CD4-positive, CD25-positive, alpha-beta regulatory T cell (primary cell): ENCODE results near the gene MSN. TPM values are rescaled to one million over a fixed set of nuclear protein-coding genes. Genes with fewer than 3 reads are reported as not detected.
A peak's percentile ranks its signal among the peaks of the same experiment; 100 is the strongest.

Experiments used
- ATAC-seq, 2 donors: fragments of 150-1000 bp; cut with Tn5 transposase; one replicate each; pipeline ENCODE4 v1.10.0; 2021; ENCODE audit warnings: low read depth in 2 of 2, moderate number of reproducible peaks in 2 of 2, moderate library complexity in 1 of 2
- DNase-seq, 3 donors: peaks; one replicate each; pipeline versions ENCODE4 v3.0.0 to v3.0.0-alpha.2; 2012 to 2022; ENCODE audit warnings: mixed read lengths in 1 of 3
- H3K27ac ChIP-seq: one replicate; pipeline ENCODE4 v1.7.0; 2013; ENCODE audit warnings: mild to moderate bottlenecking, low read length; ENCODE audit not compliant: insufficient read depth, poor library complexity, severe bottlenecking
- H3K27me3 ChIP-seq: one replicate; pipeline ENCODE4 v1.7.0; 2013; ENCODE audit warnings: low read length; ENCODE audit not compliant: control insufficient read depth, insufficient read depth
- H3K36me3 ChIP-seq: one replicate; pipeline ENCODE4 v1.7.0; 2013; ENCODE audit warnings: mild to moderate bottlenecking, low read length, moderate library complexity; ENCODE audit not compliant: control insufficient read depth, insufficient read depth
- H3K4me1 ChIP-seq: 2 replicates; pipeline ENCODE4 v1.7.0; 2013; ENCODE audit warnings: mild to moderate bottlenecking, low read length; ENCODE audit not compliant: insufficient read depth, control insufficient read depth, poor library complexity, severe bottlenecking
- H3K4me3 ChIP-seq: one replicate; pipeline ENCODE4 v1.7.0; 2013; ENCODE audit warnings: low read depth, mild to moderate bottlenecking, low read length, moderate library complexity
- H3K9me3 ChIP-seq, 2 experiments: 1 replicate in 1 of 2; 2 replicates in 1 of 2; pipeline ENCODE4 v1.7.0; 2013; ENCODE audit warnings: low read length in 2 of 2, mild to moderate bottlenecking in 1 of 2, moderate library complexity in 1 of 2; ENCODE audit not compliant: control insufficient read depth in 2 of 2
- H3K27ac Mint-ChIP-seq, 3 donors: one replicate each; pipeline ENCODE4 v1.8.0; 2020 to 2022; ENCODE audit warnings: mild to moderate bottlenecking in 3 of 3, mixed read lengths in 3 of 3, moderate library complexity in 2 of 3
- H3K27me3 Mint-ChIP-seq: one replicate; pipeline ENCODE4 v1.8.0; 2022; ENCODE audit warnings: mild to moderate bottlenecking, mixed read lengths
- H3K36me3 Mint-ChIP-seq: one replicate; pipeline ENCODE4 v1.8.0; 2020; ENCODE audit warnings: mixed read lengths
- H3K4me1 Mint-ChIP-seq, 4 donors: one replicate each; pipeline ENCODE4 v1.8.0; 2020 to 2022; ENCODE audit warnings: mixed read lengths in 4 of 4, mild to moderate bottlenecking in 1 of 4
- H3K4me3 Mint-ChIP-seq, 4 donors: one replicate each; pipeline ENCODE4 v1.8.0; 2020 to 2022; ENCODE audit warnings: mild to moderate bottlenecking in 4 of 4, mixed read lengths in 4 of 4, moderate library complexity in 3 of 4
- H3K9me3 Mint-ChIP-seq, 7 donors: one replicate each; pipeline ENCODE4 v1.8.0; 2020 to 2022; ENCODE audit warnings: mixed read lengths in 7 of 7, mild to moderate bottlenecking in 3 of 7, moderate library complexity in 2 of 7
- polyA plus RNA-seq, 4 donors: library from polyadenylated mRNA; unstranded; fragments of 300-500 nt; fragmentation: Illumina TruSeq; gene quantifications; one replicate each; pipeline ENCODE4 v1.2.3, GENCODE V29; 2021
- total RNA-seq: library from RNA; stranded (reverse); gene quantifications from one replicate; pipeline ENCODE4 v1.2.3, GENCODE V29; 2022

MSN gene
- total and polyA plus RNA-seq, 5 donors from 2014 or later: 339 to 527 (median 438) TPM

DNA sequence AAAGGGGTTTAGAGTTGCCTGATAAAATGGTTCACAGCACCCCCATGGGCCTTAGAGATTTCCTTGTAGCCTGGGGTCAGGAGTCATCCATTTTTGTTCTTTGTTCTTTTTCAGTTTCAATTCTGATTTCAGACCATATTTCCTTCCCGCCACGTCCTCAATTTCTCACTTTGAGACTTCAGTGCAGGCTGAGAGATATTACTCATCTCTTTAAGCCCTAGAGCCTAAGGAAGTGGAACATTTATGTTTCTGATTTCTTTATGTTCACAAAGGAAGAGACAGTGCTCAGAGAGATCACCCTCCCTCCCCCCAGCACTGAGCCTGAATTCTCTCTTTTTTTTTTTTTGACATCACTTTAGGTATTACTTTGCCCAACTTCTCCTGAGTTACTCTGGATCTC lies 56.3 kb downstream of the MSN start:
- peak overlapping the region; percentile 57 for H3K27ac ChIP-seq
- H3K4me1 ChIP-seq: peaks cover 68% of the 10 kb centered on the region
- peak in 2 of 3 donors; percentile 8 to 79 for DNase-seq
- Mint-ChIP-seq H3K4me1 (peaks cover 10 to 90% (median 66%) of the 10 kb centered on the region in 4 donors), H3K9me3 (peaks cover 0 to 3% (median 0%) of the 10 kb centered on the region in 7 donors), H3K27me3 (no peaks in the 10 kb centered on the region), H3K36me3 (peaks cover 48% of the 10 kb centered on the region), H3K4me3 (peak overlapping the region in 3 of 4 donors; percentile 63 to 75 (median 63)), H3K27ac (peak overlapping the region; percentile 82 to 89 (median 84))
- H3K27me3 ChIP-seq: no peaks in the 10 kb centered on the region
- H3K9me3 ChIP-seq: no peaks in the 10 kb centered on the region
- peak; percentile 82 to 84 for ATAC-seq
- peak overlapping the region; percentile 44 for H3K4me3 ChIP-seq
- H3K36me3 ChIP-seq: peaks cover 27% of the 10 kb centered on the region

DNA sequence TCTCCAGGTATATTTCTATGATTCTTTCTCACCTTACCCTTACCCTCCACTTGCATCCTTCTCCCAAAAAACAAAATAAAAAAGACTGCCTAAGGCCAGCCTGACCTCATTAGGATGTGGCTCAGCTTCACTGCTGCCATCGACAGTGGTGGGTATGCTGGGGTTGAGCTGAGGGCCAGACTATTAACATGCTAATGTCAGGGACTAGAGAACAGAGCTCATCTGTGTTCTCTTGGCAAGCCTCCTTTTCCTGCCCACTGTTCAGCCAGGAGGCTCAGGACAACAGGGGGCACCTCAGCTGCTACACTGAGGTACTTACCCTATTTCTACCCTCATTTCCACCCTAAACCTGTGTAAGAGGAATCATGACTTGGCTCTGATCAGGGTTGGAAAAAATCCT lies 59.3 kb downstream of the MSN start:
- H3K4me3 Mint-ChIP-seq: peak overlapping the region in 2 of 4 donors; percentile 10 to 71
- no peak overlapping the region for H3K4me3 ChIP-seq
- H3K27me3 ChIP-seq: no peaks in the 10 kb centered on the region
- no peak for ATAC-seq
- no peaks in the 10 kb centered on the region for H3K9me3 ChIP-seq
- peaks cover 42% of the 10 kb centered on the region for H3K36me3 ChIP-seq
- no peak for DNase-seq
- H3K4me1 Mint-ChIP-seq: peaks cover 12 to 77% (median 45%) of the 10 kb centered on the region in 4 donors
- peak overlapping the region; percentile 44 to 82 (median 70) for H3K27ac Mint-ChIP-seq
- H3K27me3 Mint-ChIP-seq: no peaks in the 10 kb centered on the region
- H3K27ac ChIP-seq: no peak overlapping the region
- H3K4me1 ChIP-seq: peaks cover 43% of the 10 kb centered on the region
- H3K9me3 Mint-ChIP-seq: peaks cover 0 to 3% (median 0%) of the 10 kb centered on the region in 7 donors
- H3K36me3 Mint-ChIP-seq: peaks cover 46% of the 10 kb centered on the region

DNA sequence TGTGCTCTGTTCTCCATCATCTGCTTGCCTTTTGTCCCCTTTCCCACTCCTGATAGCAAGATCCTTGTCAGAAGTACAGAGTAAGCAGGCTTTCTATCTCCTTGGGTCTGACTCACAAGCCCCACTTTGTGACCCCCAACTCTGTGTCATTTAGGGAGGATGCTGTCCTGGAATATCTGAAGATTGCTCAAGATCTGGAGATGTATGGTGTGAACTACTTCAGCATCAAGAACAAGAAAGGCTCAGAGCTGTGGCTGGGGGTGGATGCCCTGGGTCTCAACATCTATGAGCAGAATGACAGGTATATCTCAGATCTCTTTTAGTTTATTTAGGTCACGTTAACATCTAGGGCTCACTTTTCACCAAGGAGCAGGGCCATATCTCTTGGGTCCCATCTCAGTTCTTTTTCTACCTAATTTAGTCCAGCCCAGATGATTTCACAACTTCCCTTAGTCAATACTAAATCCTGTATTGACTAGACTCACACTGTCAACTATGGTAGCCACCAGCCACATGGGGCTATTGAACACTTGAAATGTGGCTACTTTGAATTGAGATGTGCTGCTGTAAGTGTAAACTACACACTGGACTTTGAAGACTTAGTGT lies 64.3 kb downstream of the MSN start:
- Histone ChIP-seq H3K27me3 (no peaks in the 10 kb centered on the region), H3K36me3 (peaks cover 74% of the 10 kb centered on the region), H3K9me3 (no peaks in the 10 kb centered on the region), H3K4me3 (no peak overlapping the region), H3K27ac (peak overlapping the region; percentile 3), H3K4me1 (peaks cover 7% of the 10 kb centered on the region)
- peaks cover 46% of the 10 kb centered on the region for H3K36me3 Mint-ChIP-seq
- ATAC-seq (no peak), DNase-seq (no peak)
- H3K9me3 Mint-ChIP-seq: peaks cover 0 to 3% (median 0%) of the 10 kb centered on the region in 7 donors
- no peak overlapping the region for H3K4me3 Mint-ChIP-seq
- H3K27ac Mint-ChIP-seq: peak overlapping the region in 2 of 3 donors; percentile 60 to 63
- H3K27me3 Mint-ChIP-seq: no peaks in the 10 kb centered on the region
- peaks cover 4 to 34% (median 10%) of the 10 kb centered on the region in 4 donors for H3K4me1 Mint-ChIP-seq

DNA sequence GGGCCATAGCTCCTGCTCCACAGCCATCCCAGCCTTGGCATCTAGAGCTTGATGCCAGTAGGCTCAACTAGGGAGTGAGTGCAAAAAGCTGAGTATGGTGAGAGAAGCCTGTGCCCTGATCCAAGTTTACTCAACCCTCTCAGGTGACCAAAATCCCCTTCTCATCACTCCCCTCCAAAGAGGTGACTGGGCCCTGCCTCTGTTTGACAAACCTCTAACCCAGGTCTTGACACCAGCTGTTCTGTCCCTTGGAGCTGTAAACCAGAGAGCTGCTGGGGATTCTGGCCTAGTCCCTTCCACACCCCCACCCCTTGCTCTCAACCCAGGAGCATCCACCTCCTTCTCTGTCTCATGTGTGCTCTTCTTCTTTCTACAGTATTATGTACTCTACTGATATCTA lies 73.5 kb downstream of the MSN start:
- H3K9me3 Mint-ChIP-seq: no peaks in the 10 kb centered on the region
- H3K4me1 Mint-ChIP-seq: peaks cover 6 to 24% (median 6%) of the 10 kb centered on the region in 4 donors
- peaks cover 52% of the 10 kb centered on the region for H3K36me3 Mint-ChIP-seq
- H3K27ac Mint-ChIP-seq: peak overlapping the region; percentile 5 to 27 (median 18)
- H3K27ac ChIP-seq: no peak overlapping the region
- DNase-seq (no peak), ATAC-seq (no peak)
- no peak overlapping the region for H3K4me3 Mint-ChIP-seq
- no peaks in the 10 kb centered on the region for H3K9me3 ChIP-seq
- no peaks in the 10 kb centered on the region for H3K27me3 Mint-ChIP-seq
- no peaks in the 10 kb centered on the region for H3K4me1 ChIP-seq
- peaks cover 52% of the 10 kb centered on the region for H3K36me3 ChIP-seq
- no peaks in the 10 kb centered on the region for H3K27me3 ChIP-seq
- no peak overlapping the region for H3K4me3 ChIP-seq

DNA sequence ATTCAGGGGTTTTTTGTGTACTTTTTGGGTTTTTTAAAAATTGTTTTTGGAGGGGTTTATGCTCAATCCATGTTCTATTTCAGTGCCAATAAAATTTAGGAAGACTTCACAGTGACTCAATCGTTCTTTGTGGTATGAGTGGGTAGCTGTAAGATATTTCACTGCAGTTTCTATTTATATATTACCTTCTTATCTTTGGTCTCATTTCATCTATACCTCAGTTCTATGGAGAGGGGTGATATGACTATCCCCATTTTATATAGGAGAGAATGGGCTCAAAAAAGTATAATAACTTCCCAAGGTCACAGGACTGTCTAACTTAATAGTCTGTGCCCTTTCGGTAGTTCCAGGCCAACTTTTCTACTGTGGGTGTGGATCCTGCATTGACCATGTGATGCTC lies 74.4 kb downstream of the MSN start:
- Histone ChIP-seq H3K9me3 (no peaks in the 10 kb centered on the region), H3K36me3 (peaks cover 46% of the 10 kb centered on the region), H3K27ac (peak overlapping the region; percentile 14), H3K27me3 (no peaks in the 10 kb centered on the region), H3K4me3 (no peak overlapping the region), H3K4me1 (no peaks in the 10 kb centered on the region)
- no peak overlapping the region for H3K4me3 Mint-ChIP-seq
- H3K4me1 Mint-ChIP-seq: peaks cover 6 to 30% (median 12%) of the 10 kb centered on the region in 4 donors
- H3K27me3 Mint-ChIP-seq: no peaks in the 10 kb centered on the region
- peaks cover 45% of the 10 kb centered on the region for H3K36me3 Mint-ChIP-seq
- DNase-seq (no peak), ATAC-seq (no peak)
- H3K9me3 Mint-ChIP-seq: no peaks in the 10 kb centered on the region
- peak overlapping the region in 2 of 3 donors; percentile 43 to 76 for H3K27ac Mint-ChIP-seq

DNA sequence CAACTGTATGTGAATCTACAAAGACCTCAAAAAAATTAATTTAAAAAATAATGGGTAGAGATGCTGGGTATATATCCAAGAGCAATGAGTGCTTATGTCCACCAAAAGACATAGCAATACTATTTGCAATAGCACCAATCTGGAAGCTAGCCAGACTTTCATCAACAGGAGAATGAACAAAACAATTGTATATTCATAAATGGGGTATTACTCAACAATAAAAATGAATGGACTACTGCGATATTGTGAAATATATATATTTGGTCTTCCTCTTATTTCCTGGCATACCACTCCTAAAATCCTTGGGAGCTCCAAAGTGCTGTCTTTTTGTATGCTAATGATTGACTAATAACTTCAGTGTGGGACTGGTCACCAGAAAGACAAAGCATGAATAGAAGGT lies 77.5 kb downstream of the MSN start:
- Mint-ChIP-seq H3K4me1 (peaks cover 11 to 25% (median 13%) of the 10 kb centered on the region in 4 donors), H3K36me3 (peaks cover 22% of the 10 kb centered on the region), H3K9me3 (no peaks in the 10 kb centered on the region), H3K27me3 (no peaks in the 10 kb centered on the region), H3K4me3 (no peak overlapping the region), H3K27ac (peak overlapping the region in 1 of 3 donors; percentile 69)
- DNase-seq (no peak), ATAC-seq (no peak)
- Histone ChIP-seq H3K36me3 (peaks cover 15% of the 10 kb centered on the region), H3K9me3 (no peaks in the 10 kb centered on the region), H3K27me3 (no peaks in the 10 kb centered on the region), H3K4me3 (no peak overlapping the region), H3K4me1 (no peaks in the 10 kb centered on the region), H3K27ac (no peak overlapping the region)

DNA sequence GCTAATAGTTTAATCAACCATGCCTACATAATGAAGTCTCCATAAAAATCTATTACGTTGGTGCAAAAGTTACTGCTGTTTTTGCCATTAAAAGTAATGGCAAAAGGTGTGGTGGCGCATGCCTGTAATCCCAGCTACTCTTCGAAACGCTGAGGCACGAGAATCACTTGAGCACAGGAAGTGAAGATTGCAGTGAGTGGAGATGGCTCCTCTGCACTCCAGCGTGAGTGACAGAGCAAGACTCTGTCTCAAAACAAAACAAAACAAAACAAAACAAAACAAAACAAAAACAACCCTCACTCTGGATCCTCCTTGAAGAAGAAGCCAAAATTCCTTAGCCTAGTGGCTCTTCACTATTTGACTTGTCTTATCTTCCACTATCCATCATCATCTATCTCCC lies 78.0 kb downstream of the MSN start:
- Mint-ChIP-seq H3K36me3 (peaks cover 17% of the 10 kb centered on the region), H3K4me3 (no peak overlapping the region), H3K27ac (peak overlapping the region in 1 of 3 donors; percentile 63), H3K4me1 (peaks cover 12 to 24% (median 14%) of the 10 kb centered on the region in 4 donors), H3K27me3 (no peaks in the 10 kb centered on the region), H3K9me3 (no peaks in the 10 kb centered on the region)
- H3K4me1 ChIP-seq: peaks cover 1% of the 10 kb centered on the region
- no peak overlapping the region for H3K4me3 ChIP-seq
- no peaks in the 10 kb centered on the region for H3K27me3 ChIP-seq
- DNase-seq: peak in 1 of 3 donors; percentile 28
- ATAC-seq: no peak
- H3K27ac ChIP-seq: no peak overlapping the region
- no peaks in the 10 kb centered on the region for H3K9me3 ChIP-seq
- H3K36me3 ChIP-seq: peaks cover 10% of the 10 kb centered on the region

DNA sequence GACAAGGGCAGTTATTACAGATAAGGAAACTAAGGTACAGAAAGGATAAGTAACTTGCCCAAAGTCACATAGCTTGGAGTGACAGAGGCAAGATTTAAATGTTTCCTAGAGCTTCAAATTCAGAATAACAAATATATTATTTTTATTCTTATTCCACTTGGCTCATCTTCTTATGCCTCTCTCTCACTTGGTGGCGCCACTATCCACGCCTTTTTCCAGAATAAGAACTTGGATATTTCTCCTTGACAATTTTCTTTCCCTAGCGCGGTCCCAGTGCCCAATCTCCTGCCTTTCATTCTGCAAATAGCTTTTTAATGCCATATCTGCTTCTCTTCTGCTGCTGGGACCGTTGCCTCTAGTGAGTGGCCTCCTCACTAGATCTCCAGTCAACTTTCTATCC lies 78.5 kb downstream of the MSN start:
- no peaks in the 10 kb centered on the region for H3K27me3 ChIP-seq
- H3K27ac Mint-ChIP-seq: peak overlapping the region in 1 of 3 donors; percentile 9
- ATAC-seq: no peak
- H3K36me3 ChIP-seq: peaks cover 5% of the 10 kb centered on the region
- no peaks in the 10 kb centered on the region for H3K27me3 Mint-ChIP-seq
- no peak overlapping the region for H3K4me3 ChIP-seq
- no peak overlapping the region for H3K4me3 Mint-ChIP-seq
- no peaks in the 10 kb centered on the region for H3K9me3 Mint-ChIP-seq
- H3K4me1 ChIP-seq: peaks cover 7% of the 10 kb centered on the region
- no peak for DNase-seq
- no peak overlapping the region for H3K27ac ChIP-seq
- H3K9me3 ChIP-seq: no peaks in the 10 kb centered on the region
- peaks cover 12% of the 10 kb centered on the region for H3K36me3 Mint-ChIP-seq
- H3K4me1 Mint-ChIP-seq: peaks cover 17 to 28% (median 20%) of the 10 kb centered on the region in 4 donors
